ENCODE data around the gene PITRM1. TPM values are rescaled to one million over a fixed set of nuclear protein-coding genes. Genes with fewer than 3 reads are reported as not detected.

Gene PITRM1
- total and polyA plus RNA-seq, 2 donors (not counting 3 experiments of a cell fraction or from before 2014, with no cell fraction given), result 83.2 to 145 TPM

DNA sequence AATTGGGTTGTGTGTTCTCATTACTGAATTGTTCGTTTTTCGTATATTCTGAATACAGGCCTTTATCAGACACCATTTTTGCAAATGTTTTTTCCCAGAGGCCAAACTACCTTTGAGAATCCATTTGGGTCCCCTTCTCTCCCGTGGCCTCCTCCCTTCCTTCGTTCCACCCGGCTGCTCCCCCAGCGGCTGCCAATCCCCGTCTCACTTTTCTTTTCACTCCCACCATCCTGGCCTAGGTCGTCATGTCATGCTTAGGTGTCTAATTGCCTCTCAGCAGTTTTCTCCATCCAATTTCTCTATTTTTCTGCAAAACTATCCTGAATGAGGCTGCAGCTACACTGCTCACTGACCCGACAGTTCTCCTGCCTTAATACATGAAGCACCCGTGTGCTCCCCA lies 17.9 kb downstream of the PITRM1 start:
- DNase-seq (ENCODE audit: low read depth, low spot score) (no peak), FAIRE-seq (no peak)
- H3K27ac ChIP-seq (ENCODE audit: insufficient read depth, low read depth, low read length), result no peak overlapping the region
- H3K4me3 ChIP-seq (replicated peaks in 1 of 3; ENCODE audit: insufficient read depth in 1 of 3, low read depth in 1 of 3, low read length in 3 of 3), result no peak overlapping the region
- peaks cover 2% of the 10 kb centered on the region for H3K79me2 ChIP-seq (ENCODE audit: control insufficient read depth, insufficient read depth, low read length)
- H3K9me3 ChIP-seq (replicated peaks; ENCODE audit: control insufficient read depth, insufficient read depth, low read length), result no peaks in the 10 kb centered on the region
- intact Hi-C loops (cut with micrococcal nuclease) (no loop called here), dilution Hi-C loops (cut with MboI; ENCODE audit: extremely low pct_ligation_motif_present, low sequenced_read_pairs) (no loop called here)
- no peak overlapping the region for H3K4me2 ChIP-seq (ENCODE audit: insufficient read depth, low read length)
- peaks cover 35 to 47% of the 10 kb centered on the region in 2 experiments for H3K36me3 ChIP-seq (ENCODE audit: control insufficient read depth in 2 of 2, extremely low read depth in 1 of 2, insufficient read depth in 2 of 2, low read length in 2 of 2)
- H3K9me1 ChIP-seq (replicated peaks; ENCODE audit: control insufficient read depth, extremely low read depth, insufficient read depth, low read length), result no peaks in the 10 kb centered on the region
- no peaks in the 10 kb centered on the region for H3K4me1 ChIP-seq (ENCODE audit: control insufficient read depth, extremely low read depth, insufficient read depth, low read length)
- no peak for TF ChIP-seq POLR2AphosphoS5 (IDR thresholded peaks at IDR 0.05; ENCODE audit: insufficient read depth, low read depth, low read length)
- TF ChIP-seq, protein P1, sequence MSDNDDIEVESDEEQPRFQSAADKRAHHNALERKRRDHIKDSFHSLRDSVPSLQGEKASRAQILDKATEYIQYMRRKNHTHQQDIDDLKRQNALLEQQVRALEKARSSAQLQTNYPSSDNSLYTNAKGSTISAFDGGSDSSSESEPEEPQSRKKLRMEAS (IDR thresholded peaks at IDR 0.05; ENCODE audit: insufficient read depth, insufficient read length), result no peak
- TF ChIP-seq FOS (IDR thresholded peaks at IDR 0.05; ENCODE audit: borderline replicate concordance, insufficient read depth, low read length), result no peak
- TF ChIP-seq JUN (IDR thresholded peaks at IDR 0.05; ENCODE audit: borderline replicate concordance, insufficient read depth, insufficient read length, low read depth), result no peak
- no peak for TF ChIP-seq MYC (IDR thresholded peaks at IDR 0.05; ENCODE audit: low read depth, low read length)
- no TSS peak for BruUV-seq (replicated peaks)
- no peak overlapping the region for H2AFZ ChIP-seq (ENCODE audit: low read depth, low read length)
- H4K20me1 ChIP-seq (replicated peaks; ENCODE audit: control insufficient read depth, extremely low read depth, insufficient read depth, low read length), result no peaks in the 10 kb centered on the region
- no peak overlapping the region for H3K9ac ChIP-seq (replicated peaks; ENCODE audit: extremely low read depth, insufficient read depth, low read length)
- CTCF ChIA-PET, result no interaction called here
- H3K27me3 ChIP-seq (ENCODE audit: control insufficient read depth in 2 of 2, insufficient read depth in 2 of 2, low read length in 2 of 2), result no peaks in the 10 kb centered on the region
- POLR2A ChIA-PET, result no interaction called here

DNA sequence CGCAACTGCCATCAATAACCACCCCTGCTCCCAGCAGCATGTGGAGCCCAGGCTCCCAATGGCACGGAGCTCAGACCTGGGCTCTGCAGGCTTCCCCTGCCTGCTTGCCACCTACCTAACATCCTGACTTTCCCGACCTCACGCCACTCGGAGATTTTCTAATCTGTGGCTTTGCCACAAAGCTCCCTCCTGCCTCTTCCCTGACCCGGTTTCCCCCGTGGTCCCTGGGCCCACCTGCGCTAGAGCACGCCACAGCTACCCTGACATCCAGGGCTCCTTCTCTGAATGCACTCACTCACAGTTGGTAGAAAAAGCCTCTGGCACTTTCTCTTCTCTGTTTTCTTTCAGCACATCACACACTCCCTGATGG lies 20.0 kb downstream of the PITRM1 start:
- CTCF ChIA-PET, result no interaction called here
- POLR2A ChIA-PET, result no interaction called here
- H3K9me3 ChIP-seq (replicated peaks; ENCODE audit: control insufficient read depth, insufficient read depth, low read length), result no peaks in the 10 kb centered on the region
- FAIRE-seq, result no peak
- dilution Hi-C loops (cut with MboI; ENCODE audit: extremely low pct_ligation_motif_present, low sequenced_read_pairs) (no loop called here), intact Hi-C loops (cut with micrococcal nuclease) (no loop called here)
- no peak overlapping the region for H2AFZ ChIP-seq (ENCODE audit: low read depth, low read length)
- H4K20me1 ChIP-seq (replicated peaks; ENCODE audit: control insufficient read depth, extremely low read depth, insufficient read depth, low read length), result no peaks in the 10 kb centered on the region
- H3K9ac ChIP-seq (replicated peaks; ENCODE audit: extremely low read depth, insufficient read depth, low read length), result no peak overlapping the region
- BruUV-seq (replicated peaks), result no TSS peak
- peaks cover 2% of the 10 kb centered on the region for H3K79me2 ChIP-seq (ENCODE audit: control insufficient read depth, insufficient read depth, low read length)
- H3K9me1 ChIP-seq (replicated peaks; ENCODE audit: control insufficient read depth, extremely low read depth, insufficient read depth, low read length), result no peaks in the 10 kb centered on the region
- H3K4me3 ChIP-seq (replicated peaks in 1 of 3; ENCODE audit: insufficient read depth in 1 of 3, low read depth in 1 of 3, low read length in 3 of 3), result no peak overlapping the region
- H3K27ac ChIP-seq (ENCODE audit: insufficient read depth, low read depth, low read length), result no peak overlapping the region
- no peaks in the 10 kb centered on the region for H3K27me3 ChIP-seq (ENCODE audit: control insufficient read depth in 2 of 2, insufficient read depth in 2 of 2, low read length in 2 of 2)
- H3K36me3 ChIP-seq (ENCODE audit: control insufficient read depth in 2 of 2, extremely low read depth in 1 of 2, insufficient read depth in 2 of 2, low read length in 2 of 2), result peaks cover 30 to 48% of the 10 kb centered on the region in 2 experiments
- no peaks in the 10 kb centered on the region for H3K4me1 ChIP-seq (ENCODE audit: control insufficient read depth, extremely low read depth, insufficient read depth, low read length)
- no peak for TF ChIP-seq POLR2AphosphoS5 (IDR thresholded peaks at IDR 0.05; ENCODE audit: insufficient read depth, low read depth, low read length)
- TF ChIP-seq JUN (IDR thresholded peaks at IDR 0.05; ENCODE audit: borderline replicate concordance, insufficient read depth, insufficient read length, low read depth), result no peak
- no peak for TF ChIP-seq POLR2A (IDR thresholded peaks at IDR 0.05; ENCODE audit: low read depth, low read length)
- no peak overlapping the region for H3K4me2 ChIP-seq (ENCODE audit: insufficient read depth, low read length)
- no peak for DNase-seq (ENCODE audit: low read depth, low spot score)

Data from endothelial cell of umbilical vein (primary cell).